IgD-negative memory B cell (primary cell): ENCODE data around the gene OTOS. TPM values are rescaled to one million over a fixed set of nuclear protein-coding genes. Genes with fewer than 3 reads are reported as not detected.

ENCODE experiments used
- H3K27ac Mint-ChIP-seq, 3 donors: one replicate each; pipeline ENCODE4 v1.8.0; 2020 to 2022; ENCODE audit warnings: mild to moderate bottlenecking in 3 of 3, mixed read lengths in 3 of 3, moderate library complexity in 1 of 3
- H3K27me3 Mint-ChIP-seq: one replicate; pipeline ENCODE4 v1.8.0; 2021; ENCODE audit warnings: mixed read lengths
- H3K36me3 Mint-ChIP-seq: one replicate; pipeline ENCODE4 v1.8.0; 2020; ENCODE audit warnings: mild to moderate bottlenecking, mixed read lengths
- H3K4me1 Mint-ChIP-seq, 3 donors: one replicate each; pipeline ENCODE4 v1.8.0; 2020 to 2022; ENCODE audit warnings: mixed read lengths in 3 of 3, mild to moderate bottlenecking in 1 of 3
- H3K4me3 Mint-ChIP-seq, 4 donors: one replicate each; pipeline ENCODE4 v1.8.0; 2020 to 2022; ENCODE audit warnings: mild to moderate bottlenecking in 4 of 4, mixed read lengths in 4 of 4, moderate library complexity in 3 of 4
- H3K9me3 Mint-ChIP-seq, 3 donors: one replicate each; pipeline ENCODE4 v1.8.0; 2020 to 2021; ENCODE audit warnings: mixed read lengths in 3 of 3, mild to moderate bottlenecking in 1 of 3
- polyA plus RNA-seq: library from polyadenylated mRNA; unstranded; fragments of 300-500 nt; fragmentation: Illumina TruSeq; gene quantifications from one replicate; pipeline ENCODE4 v1.2.3, GENCODE V29; 2021

Gene OTOS
- polyA plus RNA-seq, 1 donor from 2014 or later: not detected

DNA sequence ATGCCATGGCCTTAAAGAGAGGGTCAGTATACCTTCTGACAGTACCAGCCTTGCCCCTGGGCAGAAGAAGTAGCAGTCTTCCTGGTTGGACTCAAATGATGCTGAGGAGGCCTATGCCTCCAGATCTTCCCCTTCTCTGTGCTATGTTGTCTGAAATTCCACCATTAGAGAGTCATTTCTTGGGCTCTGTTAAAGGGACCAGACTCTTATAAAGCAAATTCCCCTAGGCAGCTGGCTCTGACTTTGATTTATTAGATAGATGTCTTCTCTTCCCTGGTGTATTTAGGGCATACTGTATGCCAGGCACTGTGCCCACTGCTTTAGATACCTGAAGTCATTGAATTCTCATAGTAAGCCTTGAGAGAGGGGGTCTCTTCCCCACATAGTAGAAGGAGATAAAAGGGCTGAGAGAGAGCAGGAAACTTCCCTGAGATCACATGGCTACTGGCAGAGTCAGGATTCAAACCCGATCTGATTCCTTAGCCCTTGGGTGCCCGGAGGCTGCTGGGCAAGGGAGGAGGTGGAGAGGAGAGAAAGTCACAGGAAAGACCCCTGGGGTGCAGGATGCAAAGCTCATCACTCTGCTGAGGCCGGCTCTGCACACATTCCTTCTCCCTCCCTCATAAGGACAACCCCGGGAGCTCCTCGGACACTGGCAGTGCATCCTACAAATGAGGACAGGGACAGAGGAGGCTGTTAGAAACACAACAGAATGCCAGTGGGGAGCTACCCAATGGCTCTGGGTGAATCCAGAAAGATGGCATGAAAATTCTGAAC, 27.4 kb downstream of the OTOS start:
- H3K27ac Mint-ChIP-seq: no peak overlapping the region
- H3K4me1 Mint-ChIP-seq: no peaks in the 10 kb centered on the region
- no peak overlapping the region for H3K4me3 Mint-ChIP-seq
- H3K27me3 Mint-ChIP-seq: peaks cover 15% of the 10 kb centered on the region
- H3K36me3 Mint-ChIP-seq: peaks cover 2% of the 10 kb centered on the region
- peaks cover 0 to 2% (median 2%) of the 10 kb centered on the region in 3 donors for H3K9me3 Mint-ChIP-seq

DNA sequence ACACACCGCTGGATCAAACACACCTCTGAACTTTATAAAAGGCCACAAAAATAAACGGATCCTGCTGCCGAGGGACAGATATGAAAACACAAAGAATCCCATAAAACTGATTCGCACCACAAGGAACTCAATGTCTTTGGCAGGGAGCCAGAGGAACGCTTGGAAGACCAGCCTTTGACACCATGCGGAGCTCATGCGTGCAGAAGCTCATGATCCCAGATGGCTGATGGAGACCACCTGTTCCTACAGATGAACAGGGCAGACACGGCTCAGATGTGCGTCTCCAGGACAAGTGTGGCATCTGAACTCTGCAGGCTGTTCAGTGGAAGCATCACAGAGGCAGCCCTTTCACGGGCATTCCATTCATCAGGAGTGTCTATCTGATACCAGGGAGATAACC, 29.2 kb downstream of the OTOS start:
- H3K27me3 Mint-ChIP-seq: peaks cover 13% of the 10 kb centered on the region

DNA sequence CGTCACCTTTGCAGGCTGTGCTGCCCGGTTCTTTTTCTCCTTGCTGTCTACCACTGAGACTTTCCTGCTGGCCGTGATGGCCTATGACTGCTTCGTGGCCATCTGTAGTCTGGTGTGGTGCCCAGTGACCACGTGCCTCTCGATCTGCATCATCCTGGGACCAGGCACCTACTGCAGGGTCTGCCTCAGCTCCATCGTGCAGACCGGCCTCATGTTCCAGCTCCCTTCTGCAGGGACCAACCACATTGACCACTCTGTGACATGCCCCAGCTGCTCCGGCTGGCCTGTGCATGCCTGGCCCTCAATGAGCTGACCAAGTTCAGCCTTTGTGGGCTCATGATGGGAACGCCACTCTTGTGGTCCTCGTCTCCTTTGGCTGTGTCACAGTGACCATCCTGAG, 31.1 kb downstream of the OTOS start:
- H3K27me3 Mint-ChIP-seq: peaks cover 7% of the 10 kb centered on the region
- H3K36me3 Mint-ChIP-seq: no peaks in the 10 kb centered on the region
- no peak overlapping the region for H3K4me3 Mint-ChIP-seq
- no peak overlapping the region for H3K27ac Mint-ChIP-seq
- no peaks in the 10 kb centered on the region for H3K4me1 Mint-ChIP-seq
- H3K9me3 Mint-ChIP-seq: peaks cover 0 to 2% (median 0%) of the 10 kb centered on the region in 3 donors

More for the DNA sequence above, 29.2 kb downstream of the OTOS start:
- Mint-ChIP-seq H3K4me3 (no peak overlapping the region), H3K27ac (no peak overlapping the region), H3K9me3 (peaks cover 0 to 2% (median 0%) of the 10 kb centered on the region in 3 donors), H3K4me1 (no peaks in the 10 kb centered on the region), H3K36me3 (peaks cover 2% of the 10 kb centered on the region)

DNA sequence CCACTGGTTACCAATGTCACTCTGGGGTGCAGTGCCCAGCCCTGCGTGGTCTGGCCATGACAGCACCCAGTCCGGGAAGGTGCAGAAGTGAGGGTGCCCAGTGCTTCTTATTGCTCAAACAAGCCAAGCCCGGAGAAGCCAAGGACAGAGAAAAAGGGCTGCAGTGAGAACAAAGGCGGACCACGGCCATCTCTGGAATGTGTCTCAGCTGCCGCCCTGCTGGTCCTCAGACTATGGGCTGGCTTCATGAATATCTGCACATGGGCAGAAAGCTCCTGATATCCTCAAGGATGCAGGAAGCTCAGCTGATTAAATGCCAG, 33.0 kb downstream of the OTOS start:
- H3K27me3 Mint-ChIP-seq: peaks cover 2% of the 10 kb centered on the region
- H3K36me3 Mint-ChIP-seq: no peaks in the 10 kb centered on the region
- no peak overlapping the region for H3K27ac Mint-ChIP-seq
- peaks cover 0 to 2% (median 0%) of the 10 kb centered on the region in 3 donors for H3K9me3 Mint-ChIP-seq
- no peaks in the 10 kb centered on the region for H3K4me1 Mint-ChIP-seq
- H3K4me3 Mint-ChIP-seq: no peak overlapping the region

DNA sequence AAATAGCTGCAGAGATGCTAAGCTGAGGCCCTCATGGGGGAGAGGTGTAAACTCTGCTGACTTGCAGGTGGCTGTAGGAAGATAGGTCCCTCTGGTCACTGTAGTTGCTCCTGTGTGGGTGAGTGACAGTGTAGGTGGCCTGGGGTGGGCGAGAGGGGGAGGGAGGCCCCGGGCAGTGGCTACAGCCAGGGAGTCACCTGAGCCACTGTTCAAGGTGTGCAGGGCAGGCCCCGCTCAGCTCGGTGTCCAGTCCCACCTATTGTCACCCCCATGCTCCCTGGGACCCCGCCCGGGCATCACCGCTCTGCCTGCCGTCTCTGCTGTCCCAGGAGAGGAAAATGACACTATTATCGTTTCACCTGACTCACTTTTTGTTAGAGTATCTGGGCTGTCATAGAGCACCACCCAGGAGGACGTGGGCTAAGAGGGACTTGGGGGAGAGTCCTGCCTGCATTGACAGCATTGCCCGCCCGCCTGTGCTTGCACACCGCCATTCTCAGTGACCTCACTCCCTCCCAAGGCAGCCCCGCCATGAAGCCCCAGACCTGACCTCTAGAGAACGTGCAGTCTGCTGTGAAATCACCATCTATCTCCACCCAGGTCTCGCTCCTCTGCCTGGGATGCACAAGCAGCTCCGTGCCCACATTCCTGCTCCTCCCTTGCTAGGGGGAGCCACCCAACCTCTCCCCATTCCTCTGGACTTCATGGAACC, 33.5 kb downstream of the OTOS start:
- Mint-ChIP-seq H3K27ac (no peak overlapping the region), H3K36me3 (no peaks in the 10 kb centered on the region), H3K9me3 (peaks cover 0 to 2% (median 0%) of the 10 kb centered on the region in 3 donors), H3K4me3 (no peak overlapping the region), H3K27me3 (peaks cover 2% of the 10 kb centered on the region), H3K4me1 (no peaks in the 10 kb centered on the region)

DNA sequence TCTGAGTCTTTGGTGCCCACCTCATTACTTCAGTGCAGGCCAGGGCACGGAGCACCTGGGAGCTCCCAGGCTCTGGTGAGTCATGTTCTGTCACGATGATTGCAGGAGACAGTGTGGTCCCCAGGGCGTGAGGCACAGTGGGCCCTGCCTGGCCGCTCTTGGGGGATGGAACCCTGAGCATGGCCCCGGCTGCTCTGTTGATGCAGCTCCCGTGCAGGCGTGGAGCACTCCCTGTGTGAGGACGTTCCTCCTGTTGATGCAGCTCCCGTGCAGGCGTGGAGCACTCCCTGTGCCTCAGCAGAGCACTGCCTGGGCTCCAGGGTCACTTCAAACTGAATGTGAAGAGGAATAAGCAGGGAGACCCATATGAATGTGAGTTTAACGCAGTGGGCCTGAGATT, 34.5 kb downstream of the OTOS start:
- H3K27me3 Mint-ChIP-seq: peaks cover 2% of the 10 kb centered on the region

DNA sequence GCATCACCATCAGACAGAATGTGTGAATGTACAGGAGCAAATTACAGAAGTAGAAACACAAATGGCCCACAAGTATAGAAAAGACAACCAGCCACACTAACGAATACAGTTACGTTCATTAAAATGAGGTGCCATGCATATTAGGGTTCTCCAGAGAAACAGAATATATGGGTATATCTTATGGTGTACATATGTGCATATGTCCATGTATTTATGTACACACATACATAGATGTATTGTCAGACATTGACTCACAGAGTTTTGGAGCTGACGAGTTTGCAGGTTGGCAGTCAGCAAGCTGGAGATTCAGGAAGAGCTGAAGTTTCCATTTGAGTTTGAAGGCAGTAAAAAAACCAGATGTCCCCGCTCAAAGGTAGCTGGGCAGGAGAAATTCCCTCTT, 37.3 kb downstream of the OTOS start:
- Mint-ChIP-seq H3K9me3 (peaks cover 2 to 9% (median 4%) of the 10 kb centered on the region in 3 donors), H3K27me3 (peaks cover 7% of the 10 kb centered on the region), H3K4me1 (no peaks in the 10 kb centered on the region), H3K27ac (no peak overlapping the region), H3K4me3 (no peak overlapping the region), H3K36me3 (peaks cover 5% of the 10 kb centered on the region)

More for the DNA sequence above, 34.5 kb downstream of the OTOS start:
- no peaks in the 10 kb centered on the region for H3K36me3 Mint-ChIP-seq
- H3K9me3 Mint-ChIP-seq: peaks cover 0 to 2% (median 0%) of the 10 kb centered on the region in 3 donors
- H3K27ac Mint-ChIP-seq: no peak overlapping the region
- H3K4me3 Mint-ChIP-seq: no peak overlapping the region
- H3K4me1 Mint-ChIP-seq: no peaks in the 10 kb centered on the region

DNA sequence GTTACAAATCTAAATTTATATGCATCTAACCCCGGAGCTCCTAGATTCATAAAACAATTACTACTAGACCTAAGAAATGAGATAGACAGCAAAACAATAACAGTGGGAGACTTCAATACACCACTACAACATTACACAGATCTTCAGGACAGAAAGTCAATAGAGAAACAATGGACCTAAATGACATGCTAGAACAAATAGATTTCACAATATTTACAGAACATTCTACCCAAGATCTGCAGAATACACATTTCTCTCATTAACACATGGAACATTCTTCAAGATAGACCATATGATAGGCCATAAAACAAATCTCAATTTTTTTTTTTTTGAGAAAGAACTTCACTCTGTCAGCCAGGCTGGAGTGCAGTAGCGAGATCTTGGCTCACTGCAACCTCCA, 42.1 kb downstream of the OTOS start:
- H3K4me1 Mint-ChIP-seq: no peaks in the 10 kb centered on the region
- H3K27ac Mint-ChIP-seq: no peak overlapping the region
- no peak overlapping the region for H3K4me3 Mint-ChIP-seq
- peaks cover 4 to 17% (median 6%) of the 10 kb centered on the region in 3 donors for H3K9me3 Mint-ChIP-seq
- H3K36me3 Mint-ChIP-seq: peaks cover 7% of the 10 kb centered on the region
- H3K27me3 Mint-ChIP-seq: peaks cover 44% of the 10 kb centered on the region

DNA sequence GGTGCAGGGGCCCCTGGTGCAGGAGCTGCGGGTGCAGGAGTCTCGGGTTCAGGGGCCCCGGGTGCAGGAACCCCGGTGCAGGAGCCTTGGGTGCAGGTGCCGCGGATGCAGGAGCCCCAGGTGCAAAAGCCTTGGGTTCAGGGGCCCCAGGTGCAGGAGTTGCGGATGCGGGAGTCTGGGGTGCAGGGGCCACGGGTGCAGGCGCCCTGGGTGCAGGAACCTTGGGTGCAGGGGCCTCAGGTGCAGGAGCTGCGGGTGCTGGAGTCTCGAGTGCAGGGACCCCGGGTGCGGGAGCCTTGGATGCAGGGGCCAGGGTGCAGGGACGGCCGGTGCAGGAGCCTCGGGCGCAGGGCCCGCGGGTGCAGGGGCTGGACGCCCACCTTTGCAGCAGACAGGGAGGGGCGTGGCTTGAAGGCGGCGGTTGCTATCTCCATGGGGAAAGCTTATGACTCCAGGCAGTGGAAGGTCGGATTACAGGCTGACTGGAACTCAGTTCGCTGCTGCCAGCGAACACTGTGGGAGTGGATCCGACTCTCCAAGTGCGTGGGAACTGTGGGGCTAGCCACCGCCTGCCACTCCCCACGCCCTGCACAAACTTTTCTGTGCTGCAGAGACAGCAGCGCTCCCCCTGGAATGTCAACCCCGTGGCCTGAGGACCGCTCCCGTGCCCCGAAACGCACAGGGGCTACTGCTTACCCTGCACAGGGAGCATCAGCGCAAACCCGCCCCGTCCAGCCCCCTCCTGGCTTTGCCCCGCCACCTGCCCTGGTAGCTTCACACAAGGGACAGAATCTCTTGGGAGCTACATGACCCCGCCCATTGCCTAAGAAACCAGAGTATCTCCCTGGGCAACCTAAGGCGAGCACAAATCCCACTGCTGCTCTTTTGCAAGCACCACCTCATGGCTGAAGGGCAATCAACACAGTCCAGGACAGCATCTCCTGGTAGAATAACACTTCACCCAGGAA, 44.6 kb downstream of the OTOS start:
- H3K9me3 Mint-ChIP-seq: peaks cover 6 to 32% (median 8%) of the 10 kb centered on the region in 3 donors
- H3K4me1 Mint-ChIP-seq: no peaks in the 10 kb centered on the region
- H3K27me3 Mint-ChIP-seq: peaks cover 47% of the 10 kb centered on the region

DNA sequence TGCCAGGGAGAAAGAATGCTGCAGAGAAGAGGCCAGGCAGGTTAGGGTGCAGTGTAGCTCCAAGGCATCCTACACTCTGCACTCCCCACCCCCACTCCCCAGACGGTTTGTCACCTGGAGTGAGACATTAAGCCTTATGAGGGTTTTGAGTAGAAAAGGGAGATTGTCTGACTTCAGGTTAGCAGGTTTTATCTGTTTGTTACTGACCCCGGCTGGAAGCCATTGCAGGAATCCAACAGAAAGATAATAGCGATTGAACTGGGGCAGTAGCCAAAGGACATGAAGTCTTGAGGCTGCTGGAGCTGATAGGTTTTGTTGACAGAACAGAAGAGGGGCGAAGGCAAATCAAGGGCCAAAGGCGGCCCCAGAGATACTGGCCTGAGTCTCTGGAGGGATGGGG, 51.2 kb downstream of the OTOS start:
- H3K27ac Mint-ChIP-seq: no peak overlapping the region
- no peaks in the 10 kb centered on the region for H3K4me1 Mint-ChIP-seq
- H3K4me3 Mint-ChIP-seq: no peak overlapping the region
- H3K36me3 Mint-ChIP-seq: peaks cover 2% of the 10 kb centered on the region
- H3K9me3 Mint-ChIP-seq: peaks cover 4 to 34% (median 18%) of the 10 kb centered on the region in 3 donors
- H3K27me3 Mint-ChIP-seq: peaks cover 11% of the 10 kb centered on the region

More for the DNA sequence above, 44.6 kb downstream of the OTOS start:
- Mint-ChIP-seq H3K4me3 (no peak overlapping the region), H3K36me3 (peaks cover 7% of the 10 kb centered on the region), H3K27ac (no peak overlapping the region)

Other genes with a start within 250 kb of the OTOS start
- gene NDUFA10, start 115.3 kb downstream of the OTOS start, polyA plus RNA-seq: 134 TPM
- not detected for gene OR6B2, start 110.2 kb downstream of the OTOS start, polyA plus RNA-seq
- not detected for gene OR6B3, start 87.1 kb downstream of the OTOS start, polyA plus RNA-seq
- 235 TPM for gene COPS9, start 4.4 kb downstream of the OTOS start, polyA plus RNA-seq